HepG2 (cell line): ENCODE data around the gene ISG20L2. TPM values are rescaled to one million over a fixed set of nuclear protein-coding genes. Genes with fewer than 3 reads are reported as not detected.

ENCODE experiments used
- ATAC-seq: fragments of 200-7000 bp; cut with Tn5 transposase; 3 replicates; pipeline ENCODE4 v1.9.1; 2020; ENCODE audit warnings: mild to moderate bottlenecking, moderate library complexity
- BruUV-seq: library from RNA; stranded (reverse); fragments of 400-500 nt; replicated peaks from 2 replicates; lab custom pipeline; 2021; lab: Mats Ljungman, UMichigan
- CTCF ChIA-PET: fragments of 300-600 bp; formaldehyde crosslinking; extraction: SDS; loops from one replicate; lab custom pipeline; 2021; ENCODE audit warnings: low total read pairs, inconsistent platforms, low intra/inter-chr PET ratio; lab: Yijun Ruan, JAX
- POLR2A ChIA-PET: fragments of 350-600 bp; sonication (Branson Sonifier 250); formaldehyde crosslinking; loops from one replicate; lab custom pipeline; 2020; ENCODE audit warnings: antibody characterized with exemption, inconsistent platforms; lab: Yijun Ruan, JAX
- DNase-seq: peaks from one replicate; pipeline ENCODE4 v3.0.0-alpha.2; 2015; ENCODE audit warnings: low spot score
- FAIRE-seq: peaks from 3 replicates; lab custom pipeline; 2011; peaks lifted over from hg19 to GRCh38; lab: Jason Lieb, UNC
- H2AFZ ChIP-seq: one replicate; pipeline ENCODE4 v1.6.1; 2011; ENCODE audit warnings: low read length, inconsistent platforms
- H3K27ac ChIP-seq: fragments of 300-600 bp; 3 replicates; pipeline ENCODE4 v1.8.0; 2011; ENCODE audit warnings: mixed run types, mild to moderate bottlenecking, mixed read lengths, low read length, inconsistent platforms; ENCODE audit not compliant: insufficient read depth; ENCODE audit errors: extremely low read length
- H3K27me3 ChIP-seq, 2 experiments: fragments of 200-600 bp in 1 of 2; 2 replicates in 1 of 2; 3 replicates in 1 of 2; pipeline versions ENCODE4 v1.6.0 to v1.8.0; 2011; ENCODE audit warnings: low read length in 2 of 2, mild to moderate bottlenecking in 2 of 2, moderate library complexity in 2 of 2, inconsistent platforms in 1 of 2; ENCODE audit not compliant: insufficient read depth in 2 of 2, control insufficient read depth in 1 of 2
- H3K36me3 ChIP-seq, 2 experiments: fragments of 200-600 bp in 1 of 2; replicated peaks in 1 of 2; 2 replicates in 1 of 2; 3 replicates in 1 of 2; pipeline versions ENCODE4 v1.5.1 to v1.8.0; 2011; ENCODE audit warnings: low read length in 2 of 2, inconsistent platforms in 1 of 2; ENCODE audit not compliant: insufficient read depth in 2 of 2, control insufficient read depth in 1 of 2
- H3K4me1 ChIP-seq: 2 replicates; pipeline ENCODE4 v1.5.1; 2012; ENCODE audit warnings: low read length, inconsistent platforms; ENCODE audit not compliant: insufficient read depth
- H3K4me2 ChIP-seq: 2 replicates; pipeline ENCODE4 v1.6.0; 2011; ENCODE audit warnings: low read depth, low read length, inconsistent platforms
- H3K4me3 ChIP-seq, 3 experiments: fragments of 200-600 bp in 1 of 3; sonication (generic), shearing (Covaris generic) in 1 of 3; replicated peaks in 1 of 3; 2 replicates each; pipeline ENCODE4 v1.5.1; 2011 to 2016; ENCODE audit warnings: low read length in 3 of 3, inconsistent platforms in 2 of 3, low read depth in 2 of 3, mild to moderate bottlenecking in 2 of 3, control low read depth in 1 of 3, mixed read lengths in 1 of 3; ENCODE audit not compliant: insufficient read depth in 1 of 3
- H3K79me2 ChIP-seq: one replicate; pipeline ENCODE4 v1.6.1; 2011; ENCODE audit warnings: low read length, inconsistent platforms; ENCODE audit not compliant: insufficient read depth
- H3K9ac ChIP-seq: 2 replicates; pipeline ENCODE4 v1.6.0; 2011; ENCODE audit warnings: mild to moderate bottlenecking, low read depth, low read length, inconsistent platforms; ENCODE audit not compliant: insufficient read depth
- H3K9me3 ChIP-seq: 2 replicates; pipeline ENCODE4 v1.5.1; 2012; ENCODE audit warnings: mild to moderate bottlenecking, low read length
- H4K20me1 ChIP-seq: 2 replicates; pipeline ENCODE4 v1.6.0; 2011; ENCODE audit warnings: inconsistent platforms, mild to moderate bottlenecking, low read length, moderate library complexity; ENCODE audit not compliant: insufficient read depth
- ATF6 ChIP-seq: sonication (generic); formaldehyde crosslinking; conservative IDR thresholded peaks from 2 replicates; pipeline ENCODE4 v1.4.0; 2020; ENCODE audit warnings: missing genetic modification reagents
- CBX2 ChIP-seq, 2 experiments: fragments of 200-600 bp in 1 of 2; sonication (generic); formaldehyde crosslinking in 1 of 2; IDR thresholded peaks; 2 replicates each; pipeline versions ENCODE4 v1.7.0 to v1.8.1; 2018 to 2022; ENCODE audit warnings: low read depth in 2 of 2, low read length in 1 of 2, mild to moderate bottlenecking in 1 of 2, missing genetic modification reagents in 1 of 2
- GATAD1 ChIP-seq: IDR thresholded peaks from 2 replicates; pipeline ENCODE4 v1.6.1; 2016; ENCODE audit warnings: missing genetic modification reagents, missing compliant biosample characterization
- GMEB2 ChIP-seq: IDR thresholded peaks from 2 replicates; pipeline ENCODE4 v1.6.1; 2016; ENCODE audit warnings: missing biosample characterization, missing genetic modification reagents, low read depth
- HINFP ChIP-seq: sonication (generic); formaldehyde crosslinking; IDR thresholded peaks from 2 replicates; pipeline ENCODE4 v1.4.0; 2020; ENCODE audit warnings: low read depth, mild to moderate bottlenecking, missing genetic modification reagents
- HNRNPUL1 ChIP-seq: fragments of 200-400 bp; formaldehyde crosslinking; IDR thresholded peaks from 2 replicates; pipeline ENCODE4 v1.6.1; 2017; ENCODE audit warnings: low read depth, mild to moderate bottlenecking, low read length, moderate library complexity
- HOMEZ ChIP-seq: IDR thresholded peaks from 2 replicates; pipeline ENCODE4 v1.6.1; 2016; ENCODE audit warnings: low read depth
- HOXD1 ChIP-seq: sonication (generic); formaldehyde crosslinking; IDR thresholded peaks from 2 replicates; pipeline ENCODE4 v1.5.0; 2020; ENCODE audit warnings: missing genetic modification reagents
- JUND ChIP-seq: sonication (generic); formaldehyde crosslinking; IDR thresholded peaks from 2 replicates; pipeline ENCODE4 v1.8.0; 2022; ENCODE audit warnings: mild to moderate bottlenecking, missing genetic modification reagents
- KLF16 ChIP-seq, 2 experiments: sonication (generic) in 1 of 2; formaldehyde crosslinking in 1 of 2; IDR thresholded peaks; 2 replicates each; pipeline versions ENCODE4 v1.6.1 to v1.8.0; 2016 to 2023; ENCODE audit warnings: missing genetic modification reagents in 2 of 2, missing compliant biosample characterization in 1 of 2
- LBX2 ChIP-seq: sonication (generic); formaldehyde crosslinking; IDR thresholded peaks from 2 replicates; pipeline ENCODE4 v1.5.0; 2020; ENCODE audit warnings: missing genetic modification reagents, mild to moderate bottlenecking, borderline replicate concordance
- PLRG1 ChIP-seq: fragments of 450-650 bp; conservative IDR thresholded peaks from 2 replicates; pipeline ENCODE4 v1.6.1; 2016
- SRF ChIP-seq: IDR thresholded peaks from 2 replicates; pipeline ENCODE4 v1.6.1; 2011; ENCODE audit warnings: mild to moderate bottlenecking, low read depth, low read length, moderate library complexity
- THAP8 ChIP-seq: sonication (generic); formaldehyde crosslinking; IDR thresholded peaks from 2 replicates; pipeline ENCODE4 v1.5.1; 2020; ENCODE audit warnings: missing genetic modification reagents, mild to moderate bottlenecking, borderline replicate concordance
- ZBTB1 ChIP-seq: sonication (generic); formaldehyde crosslinking; IDR thresholded peaks from 2 replicates; pipeline ENCODE4 v1.4.0; 2020; ENCODE audit warnings: missing genetic modification reagents, borderline replicate concordance
- ZNF24 ChIP-seq: fragments of 450-650 bp; IDR thresholded peaks from 2 replicates; pipeline ENCODE4 v1.6.1; 2017; ENCODE audit warnings: antibody characterized with exemption, mild to moderate bottlenecking
- ZNF772 ChIP-seq: sonication (generic); formaldehyde crosslinking; IDR thresholded peaks from 2 replicates; pipeline ENCODE4 v1.5.0; 2020; ENCODE audit warnings: mild to moderate bottlenecking, missing genetic modification reagents
- ZNF773 ChIP-seq: sonication (generic); formaldehyde crosslinking; IDR thresholded peaks from 2 replicates; pipeline ENCODE4 v1.4.0; 2020; ENCODE audit warnings: missing genetic modification reagents, borderline replicate concordance
- WGBS: methylation state at CpG from one replicate; pipeline ENCODE4 v1.1.6; 2017; ENCODE audit warnings: low lambda C conversion rate; 5-methylcytosine and 5-hydroxymethylcytosine counted together
- in situ Hi-C: cut with HindIII; loops from 2 replicates; pipeline ENCODE4 v1.10.0; 2017; ENCODE audit warnings: low pct_unique_long_range_greater_than_20kb; ENCODE audit not compliant: extremely low pct_ligation_motif_present
- intact Hi-C: fragments of 100-400 bp; cut with micrococcal nuclease; formaldehyde crosslinking; loops from one replicate; pipeline ENCODE4 v1.10.0; 2022; ENCODE audit not compliant: unreplicated experiment
- polyA plus RNA-seq, 8 experiments: library from polyadenylated mRNA; depleted of rRNA in 3 of 8; stranded (reverse) in 7 of 8; unstranded in 1 of 8; fragments of >200 nt; fragmentation: Illumina TruSeq in 4 of 8; extraction: Trizol in 4 of 8; gene quantifications; 2 replicates each; pipeline versions ENCODE4 v1.2.1 to v1.2.3, GENCODE V29; 2011 to 2016; ENCODE audit warnings: low read depth in 4 of 8, missing spikeins in 1 of 8, mixed read lengths in 1 of 8; ENCODE audit not compliant: insufficient read depth in 1 of 8
- total RNA-seq, 5 experiments: library from RNA; depleted of rRNA; stranded (reverse); fragments of >200 nt; fragmentation: Illumina TruSeq; extraction: Trizol; gene quantifications; 2 replicates each; pipeline ENCODE4 v1.2.3, GENCODE V29; 2016; ENCODE audit warnings: low read depth in 1 of 5

ISG20L2 gene
- total and polyA plus RNA-seq, 2 of the 13 experiments (the other 11 are each of a cell fraction or from before 2014, with no cell fraction given): 19.8 to 21.3 TPM

- ATAC-seq (no peak), FAIRE-seq (no peak), DNase-seq (no peak)
- no peaks in the 10 kb centered on the region for H3K79me2 ChIP-seq
- peaks cover 3% of the 10 kb centered on the region for H3K4me1 ChIP-seq
- 86% methylated on average over 4 of the region's 4 CpGs for WGBS
- intact Hi-C loops (no loop called here), in situ Hi-C loops (no loop called here)
- CTCF ChIA-PET: no interaction called here
- H3K27me3 ChIP-seq: no peaks in the 10 kb centered on the region
- H3K27ac ChIP-seq: no peak overlapping the region
- H3K9ac ChIP-seq: no peak overlapping the region
- no peak overlapping the region for H3K4me2 ChIP-seq
- no peak overlapping the region for H3K4me3 ChIP-seq
- H2AFZ ChIP-seq: no peak overlapping the region
- POLR2A ChIA-PET: interaction anchor here (1.1 kb wide), 1 partner anchor 9 kb away, joined by 5 read pairs; the partner anchor contains the start of gene HDGF
- no TSS peak for BruUV-seq
- H4K20me1 ChIP-seq: no peaks in the 10 kb centered on the region
- no peaks in the 10 kb centered on the region for H3K36me3 ChIP-seq
- H3K9me3 ChIP-seq: no peaks in the 10 kb centered on the region
- TF ChIP-seq ZNF773 (CRISPR knock-in tag) (no peak), HNRNPUL1 (no peak), JUND (CRISPR knock-in tag) (no peak), GATAD1 (CRISPR knock-in tag) (no peak), KLF16 (CRISPR knock-in tag; IDR thresholded peaks at IDR 0.05) (no peak), HOXD1 (no peak), HOMEZ (CRISPR knock-in tag) (no peak), ZNF24 (no peak), CBX2 (IDR thresholded peaks at IDR 0.05; ENCODE audit: low read depth, low read length) (no peak), CBX2 (CRISPR knock-in tag; IDR thresholded peaks at IDR 0.05; ENCODE audit: low read depth) (no peak), THAP8 (CRISPR knock-in tag) (no peak), ATF6 (CRISPR knock-in tag) (no peak), PLRG1 (no peak), LBX2 (CRISPR knock-in tag) (no peak), ZNF772 (CRISPR knock-in tag) (no peak), HINFP (no peak), SRF (no peak), ZBTB1 (CRISPR knock-in tag) (no peak), GMEB2 (CRISPR knock-in tag) (no peak)
These were observed 32.2 kb upstream of the ISG20L2 start for GRCh38 chr1:156760796-156761104.
